Measurements from ENCODE around the gene ZMYM3.
A peak's percentile ranks its signal among the peaks of the same experiment; 100 is the strongest.

Gene ZMYM3

GRCh38 chrX:71210816-71211215, 43.1 kb downstream of the ZMYM3 start:
- DNase-seq, result no peak

DNA sequence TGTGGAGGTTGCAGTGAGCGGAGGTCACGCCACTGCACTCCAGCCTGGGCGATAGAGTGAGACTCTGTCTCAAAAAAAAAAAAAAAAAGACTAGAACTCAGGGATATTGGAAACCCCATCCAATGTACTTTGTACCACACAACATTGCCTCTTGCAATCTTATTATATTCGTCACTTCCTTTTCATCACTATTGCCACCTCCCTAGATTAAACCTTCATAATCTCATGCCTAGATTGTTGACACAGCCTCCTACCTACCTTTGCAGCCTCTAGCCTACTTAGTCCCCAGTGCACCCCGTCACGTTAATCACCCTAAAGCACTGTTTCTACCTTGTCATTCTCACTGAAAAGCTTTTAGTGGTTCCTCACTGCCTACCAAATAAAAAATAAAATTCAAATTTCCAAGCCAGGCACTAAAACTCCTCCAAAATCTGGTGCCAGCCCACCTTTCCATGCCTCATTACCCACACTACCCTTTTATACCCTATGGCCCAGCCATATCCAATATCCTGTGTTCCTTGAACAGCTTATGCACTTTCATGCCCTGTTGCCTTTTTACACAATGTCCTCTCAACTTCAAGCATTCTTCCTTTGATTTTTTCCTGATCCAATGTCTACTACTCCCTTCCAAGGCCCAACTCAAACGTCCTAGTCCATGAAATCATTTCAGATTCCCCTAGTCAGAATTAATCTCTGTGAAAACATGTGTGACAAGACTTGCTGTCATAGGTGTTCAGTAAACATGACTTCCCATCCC, 54.5 kb downstream of the ZMYM3 start:
- DNase-seq, result no peak

- DNase-seq, result peak; percentile 61
These were observed 55.9 kb downstream of the ZMYM3 start for GRCh38 chrX:71198066-71198465.

DNA sequence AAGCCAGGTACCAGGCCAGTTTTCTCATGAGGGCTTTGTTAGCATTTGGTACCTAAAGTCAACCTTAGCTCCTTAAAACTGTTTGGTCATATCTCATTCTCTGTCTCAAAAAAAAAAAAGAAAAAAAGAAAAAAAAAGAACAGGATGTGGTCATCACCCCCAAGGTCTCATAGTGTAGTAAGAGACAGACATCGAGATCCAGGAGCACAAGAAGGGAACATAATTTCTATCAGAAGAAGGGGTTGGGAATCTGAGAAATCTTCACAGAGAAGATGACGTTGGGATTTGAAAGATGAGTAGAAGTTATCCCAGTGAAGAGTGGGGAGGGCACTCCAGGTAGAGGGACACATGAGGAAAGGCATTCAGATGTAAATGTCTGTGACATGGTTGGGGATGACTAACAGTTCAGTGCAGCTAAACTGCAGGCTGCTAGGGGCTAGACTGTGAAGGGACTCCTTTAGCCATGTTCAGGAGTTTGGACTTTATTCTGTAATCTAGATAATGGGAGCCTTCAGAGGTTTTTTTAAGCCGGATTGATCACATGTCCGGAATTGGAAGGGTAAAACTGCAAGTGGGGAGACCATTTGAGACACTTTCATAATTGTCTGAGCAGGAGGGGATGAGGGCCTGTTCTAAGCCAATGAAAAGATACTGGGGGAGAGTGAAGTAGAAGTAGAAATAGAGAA, 57.8 kb downstream of the ZMYM3 start:
- no peak for DNase-seq

DNA sequence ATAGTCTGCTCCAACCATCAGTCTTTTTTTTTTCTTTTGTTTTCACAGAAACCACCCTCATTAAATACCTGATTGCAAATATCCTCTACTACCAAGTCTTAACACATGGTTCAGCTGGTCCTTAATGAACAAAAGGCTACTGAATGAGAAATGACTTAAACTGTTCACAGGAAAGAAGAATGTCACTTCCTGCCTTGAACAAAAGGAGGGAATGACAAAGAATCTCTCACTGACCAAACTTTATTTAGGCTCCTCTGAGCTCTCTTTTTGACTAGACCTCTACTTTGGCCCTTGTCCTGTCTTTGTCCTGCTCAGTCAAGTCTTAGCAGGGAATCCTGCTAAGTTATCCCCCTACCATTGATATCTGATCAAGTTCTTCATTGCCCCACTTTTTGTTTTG, 62.7 kb downstream of the ZMYM3 start:
- DNase-seq, result no peak

Data from suppressor macrophage treated with lipopolysaccharide for 4 hours (primary cell).